ENCODE measurements around the gene NAB1. TPM values are rescaled to one million over a fixed set of nuclear protein-coding genes. Genes with fewer than 3 reads are reported as not detected.
A peak's percentile ranks its signal among the peaks of the same experiment; 100 is the strongest.
"Not testable (repeated sequence)": the region's sequence is repeated elsewhere in the genome, so short reads cannot be mapped to it uniquely, and the experiment has no call there.

The NAB1 gene
- total RNA-seq, 1 donor from 2014 or later = 37.4 TPM

DNA sequence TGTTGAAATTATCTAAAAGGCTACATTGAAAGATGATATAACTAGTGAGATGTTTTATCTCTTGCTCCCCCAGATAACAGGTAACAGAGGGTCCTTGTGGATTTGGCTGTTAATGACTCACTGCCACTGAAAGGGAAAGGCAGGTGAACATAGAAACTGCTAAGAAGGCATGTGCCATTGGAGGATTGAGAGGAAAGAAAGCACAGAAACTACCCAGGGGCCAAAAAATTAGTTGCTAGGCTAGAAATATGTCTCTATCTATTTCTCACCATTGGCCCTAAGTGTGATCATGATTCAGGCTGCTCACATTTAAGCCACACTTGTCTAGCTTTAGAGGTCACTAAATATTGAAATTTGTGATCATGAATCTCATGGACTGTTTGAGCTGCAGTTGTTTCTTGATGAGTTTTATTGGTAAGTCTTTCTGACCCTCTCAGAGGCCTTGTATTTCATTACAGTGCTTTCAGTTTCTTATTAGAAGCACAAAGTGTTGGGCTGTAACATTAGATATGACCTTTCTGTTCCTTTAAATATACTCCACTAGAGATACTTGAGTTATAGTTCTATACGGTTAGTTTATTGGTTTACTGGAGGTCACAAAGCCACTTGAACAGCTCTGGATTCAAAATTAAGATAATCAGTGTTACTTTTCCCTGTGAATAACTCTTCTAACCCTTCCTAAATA lies 26.2 kb downstream of the NAB1 start:
- no peak for DNase-seq (ENCODE audit: low read depth)

DNA sequence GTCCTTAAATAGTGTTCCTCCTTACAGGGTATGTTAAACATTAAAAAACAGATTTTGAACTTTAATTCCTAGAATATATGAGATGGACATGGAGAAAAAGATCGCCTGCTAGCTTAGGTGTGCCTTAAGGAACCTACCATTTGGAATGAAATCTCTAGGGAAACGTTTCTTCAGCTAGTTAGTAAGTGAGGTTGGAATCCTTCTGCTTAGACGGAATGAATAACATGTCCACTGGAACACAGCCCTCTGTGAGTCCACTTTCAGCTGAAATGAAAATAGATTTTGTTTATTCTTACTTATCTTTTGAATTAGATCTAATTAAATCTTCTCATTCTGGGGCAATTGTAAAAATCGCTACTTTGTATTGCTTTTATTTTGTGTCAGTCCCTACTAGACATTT lies 28.4 kb downstream of the NAB1 start:
- DNase-seq (ENCODE audit: low read depth) = no peak

DNA sequence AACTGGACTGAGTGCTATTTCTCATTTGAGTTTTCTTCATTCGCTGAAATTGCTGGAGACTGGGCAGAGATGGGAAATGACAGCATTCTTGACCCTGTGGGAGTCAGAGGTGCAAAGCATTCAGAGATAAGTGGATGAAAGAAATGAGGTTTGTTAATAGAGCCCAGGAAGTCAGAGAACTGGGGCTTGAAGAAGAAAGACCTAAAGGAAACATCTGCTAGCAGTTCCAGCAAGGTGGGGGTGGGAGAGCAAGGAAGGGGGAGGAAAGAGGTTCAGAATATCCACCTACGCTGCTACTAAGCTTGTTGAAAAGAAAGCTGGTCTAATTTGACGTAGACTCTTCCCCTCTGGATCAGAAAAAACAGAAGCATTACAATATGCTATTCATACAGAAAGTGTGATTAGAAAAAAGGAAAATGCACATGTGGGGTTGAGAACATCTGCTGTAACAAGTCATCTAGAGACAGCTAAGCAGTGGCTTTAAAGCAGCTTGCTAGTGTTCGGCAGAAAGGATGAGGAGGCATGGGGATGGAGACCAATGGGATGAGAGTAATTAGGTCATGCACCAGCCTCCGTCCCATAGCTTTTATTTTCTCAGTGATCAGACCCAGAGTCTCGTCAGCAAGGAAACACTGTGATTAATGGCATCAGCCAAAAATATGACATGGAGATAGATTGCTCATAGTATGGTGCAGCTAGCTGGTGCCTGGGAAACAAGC lies 29.7 kb downstream of the NAB1 start:
- no peak for DNase-seq (ENCODE audit: low read depth)

DNA sequence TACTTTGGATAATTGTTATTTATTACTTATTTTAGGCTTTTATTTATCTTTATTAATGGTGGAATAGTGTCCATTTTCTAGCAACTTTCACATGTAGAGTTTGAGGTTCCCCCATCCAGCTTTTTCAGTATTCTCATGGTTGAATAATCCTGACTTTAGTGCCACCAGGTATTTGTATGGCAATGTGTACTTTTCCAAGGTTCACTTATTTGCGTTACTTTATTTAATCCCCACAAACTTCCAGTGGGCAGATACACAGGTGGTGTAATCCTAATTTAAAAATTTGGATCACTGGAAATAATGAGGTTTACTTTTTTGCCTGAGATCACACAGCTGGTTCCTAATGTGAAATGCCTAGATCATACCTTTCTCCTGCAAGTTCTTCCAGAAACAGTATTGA lies 30.5 kb downstream of the NAB1 start:
- DNase-seq (ENCODE audit: low read depth) = no peak

DNA sequence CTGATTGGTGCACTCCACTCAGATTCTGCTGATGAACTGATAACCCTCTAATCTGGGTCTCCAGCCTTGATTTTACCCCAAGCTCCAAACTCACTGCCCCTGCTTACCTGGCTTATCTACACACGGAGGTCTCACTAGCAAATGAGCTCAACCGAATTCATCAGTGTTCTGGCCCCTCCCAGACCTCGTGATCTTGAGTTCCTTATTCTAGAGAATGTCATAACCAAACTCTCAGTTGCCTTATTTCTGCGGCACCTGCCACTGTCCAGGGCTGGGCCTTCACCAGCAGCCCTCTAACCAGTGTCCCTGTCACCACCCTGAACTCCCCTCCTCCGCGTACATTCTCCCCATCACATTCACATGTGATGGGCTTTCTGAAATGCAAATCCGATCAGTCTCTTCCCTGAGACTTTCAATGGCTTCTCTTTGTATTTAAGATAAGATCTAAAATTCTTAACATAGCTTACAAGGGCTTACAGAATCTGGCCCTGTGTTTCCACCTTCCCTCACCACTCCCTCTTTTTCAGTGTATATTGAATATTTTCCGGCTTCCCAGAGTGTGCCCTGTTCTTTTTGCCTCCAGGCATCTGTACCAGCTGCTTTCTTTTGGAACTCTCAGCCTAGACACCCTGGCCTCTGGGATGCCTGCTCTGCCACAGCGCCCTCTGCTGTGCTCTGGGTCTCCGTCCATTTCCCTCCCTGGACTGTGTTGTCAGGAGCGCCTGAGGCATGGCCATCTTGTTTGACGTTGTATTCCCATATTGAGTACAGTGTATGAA lies 31.1 kb downstream of the NAB1 start:
- DNase-seq (ENCODE audit: low read depth) = no peak

DNA sequence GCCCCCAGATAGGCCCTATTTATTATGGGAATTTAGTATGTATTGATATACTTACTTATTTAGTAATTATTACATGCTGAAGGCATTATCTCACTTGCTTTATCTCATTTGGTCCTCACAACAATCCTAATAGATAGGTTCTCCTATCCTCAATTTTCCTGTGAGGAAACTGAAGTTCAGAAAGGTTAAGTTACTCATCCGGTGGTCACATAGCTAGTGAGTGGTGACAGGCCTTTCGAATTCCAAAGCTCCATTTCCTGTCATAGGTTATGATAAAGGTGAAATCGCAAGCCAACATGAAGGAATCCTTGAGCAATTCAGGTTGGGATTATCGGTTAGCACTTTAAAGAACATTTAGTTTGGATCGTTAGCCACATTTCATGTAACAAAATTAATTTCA lies 33.3 kb downstream of the NAB1 start:
- DNase-seq (ENCODE audit: low read depth) = peak; percentile 61

DNA sequence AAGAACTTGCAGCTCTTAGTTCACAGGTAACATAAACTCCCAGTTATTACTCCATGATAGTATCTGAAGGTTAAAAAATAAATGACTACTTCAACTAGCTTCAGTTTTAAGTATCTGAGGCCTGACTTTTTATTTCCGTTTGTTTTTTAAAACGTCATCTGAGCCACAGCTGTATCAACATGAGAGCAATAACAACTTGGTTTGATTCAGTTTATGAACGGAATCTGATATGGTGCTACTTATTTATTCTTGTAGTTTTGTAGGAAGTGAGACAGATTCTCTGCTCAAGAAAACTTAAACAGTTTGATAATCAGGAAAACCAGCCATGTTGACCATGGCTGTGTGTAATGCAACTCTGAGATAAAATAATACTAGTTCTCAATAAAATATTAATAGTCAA lies 34.9 kb downstream of the NAB1 start:
- DNase-seq (ENCODE audit: low read depth) = no peak

DNA sequence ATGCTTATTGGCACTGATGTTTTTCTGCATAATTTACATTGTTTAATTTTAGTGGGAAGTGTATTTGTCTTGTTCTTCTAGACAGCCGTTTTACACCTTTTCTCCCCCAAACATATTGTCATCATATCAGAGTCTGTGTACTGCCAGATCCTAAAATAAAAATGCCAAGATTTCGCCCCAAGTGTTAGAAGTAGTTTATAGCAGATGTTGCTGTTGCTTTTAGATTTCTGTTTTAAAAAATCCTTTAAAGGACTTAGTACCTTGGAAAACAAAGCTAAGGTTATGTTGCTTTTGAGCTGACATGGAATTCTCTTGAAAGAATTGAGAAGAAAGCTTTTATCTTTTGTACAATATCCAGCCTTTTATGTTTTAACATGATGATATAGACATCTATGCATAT lies 36.0 kb downstream of the NAB1 start:
- no peak for DNase-seq (ENCODE audit: low read depth)

DNA sequence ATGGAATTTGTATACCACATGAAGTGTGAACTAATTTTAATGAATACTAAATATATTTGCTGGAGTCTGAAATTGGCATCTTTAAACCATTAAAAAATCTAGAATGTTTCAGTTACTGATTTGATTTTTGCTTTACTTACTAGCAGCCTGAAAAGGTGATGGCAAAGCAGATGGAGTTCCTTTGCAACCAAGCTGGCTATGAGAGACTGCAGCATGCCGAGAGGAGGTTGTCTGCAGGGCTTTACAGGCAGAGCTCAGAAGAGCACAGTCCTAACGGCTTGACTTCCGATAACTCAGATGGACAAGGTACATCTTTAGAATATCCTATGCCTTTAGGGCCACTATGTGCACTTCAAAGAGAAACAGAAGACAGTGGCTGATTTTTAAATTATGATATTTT lies 36.5 kb downstream of the NAB1 start:
- DNase-seq (ENCODE audit: low read depth) = no peak

DNA sequence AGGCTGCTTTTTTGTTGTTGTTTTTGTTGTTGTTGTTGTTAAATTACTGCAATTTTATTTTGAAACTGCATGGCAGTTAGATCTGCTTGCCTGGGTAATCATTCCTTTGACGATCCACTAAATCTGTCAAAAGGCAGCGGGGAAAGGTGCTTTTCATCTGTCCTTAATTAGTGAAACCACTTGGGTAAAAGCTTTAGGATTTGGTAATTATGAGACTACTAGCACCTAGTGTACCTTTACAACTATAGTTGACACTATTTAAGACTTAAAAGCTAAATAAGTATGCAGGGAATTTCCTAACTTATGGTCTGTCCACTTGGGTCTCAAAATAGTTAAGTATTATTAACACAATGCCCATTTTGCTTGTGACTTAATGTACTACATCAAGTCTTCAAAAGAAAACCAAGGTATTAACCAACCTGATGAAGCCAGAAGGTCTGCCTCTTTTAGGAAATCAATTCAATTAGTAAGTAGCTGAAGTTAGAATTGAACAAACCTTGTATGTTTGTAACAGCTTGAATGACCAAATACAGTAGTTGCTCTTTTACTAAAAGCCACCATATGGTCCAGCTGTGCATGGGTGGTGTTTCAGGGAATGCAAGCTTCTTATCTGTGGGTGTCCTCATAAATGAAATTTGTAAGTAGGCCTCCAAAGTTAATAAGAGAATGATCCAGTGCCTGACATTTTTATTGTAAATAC lies 44.8 kb downstream of the NAB1 start:
- DNase-seq (ENCODE audit: low read depth) = no peak

DNA sequence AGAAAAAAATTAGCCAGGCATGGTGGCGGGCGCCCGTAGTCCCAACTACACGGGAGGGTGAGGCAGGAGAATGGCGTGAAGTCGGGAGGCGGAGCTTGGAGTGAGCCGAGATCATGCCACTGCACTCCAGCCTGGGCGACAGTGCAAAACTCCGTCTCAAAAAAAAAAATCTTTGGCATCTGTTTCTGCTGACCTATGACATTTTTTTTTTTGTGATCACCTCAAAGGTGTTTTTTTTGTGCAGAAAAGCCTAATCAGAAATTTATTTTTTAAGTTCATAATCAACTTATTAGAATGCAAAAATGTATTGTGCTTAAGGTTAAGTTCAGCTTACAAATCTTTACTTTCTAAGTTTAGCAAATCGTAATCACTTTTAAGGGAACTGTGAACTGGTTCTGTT lies 45.6 kb downstream of the NAB1 start:
- DNase-seq (ENCODE audit: low read depth) = no peak

DNA sequence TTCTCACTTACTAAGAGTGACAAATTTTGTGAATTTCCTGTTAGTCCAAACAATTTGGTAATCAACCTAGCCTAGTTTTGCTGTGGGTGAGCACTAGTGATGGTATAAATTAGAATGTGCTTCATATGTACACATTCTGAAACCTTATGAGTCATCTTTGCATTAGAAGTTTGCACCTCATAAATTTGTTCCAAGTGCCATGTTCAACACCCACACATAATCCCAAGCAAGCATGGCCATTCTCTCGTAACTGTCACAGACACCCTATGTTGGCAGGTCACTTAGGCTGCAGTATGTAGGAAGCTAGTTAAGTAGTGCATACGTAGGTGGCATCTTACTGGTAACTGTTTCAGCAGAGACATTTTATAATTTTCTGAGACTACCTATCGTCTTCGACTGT lies 46.9 kb downstream of the NAB1 start:
- peak; percentile 31 for DNase-seq (ENCODE audit: low read depth)

DNA sequence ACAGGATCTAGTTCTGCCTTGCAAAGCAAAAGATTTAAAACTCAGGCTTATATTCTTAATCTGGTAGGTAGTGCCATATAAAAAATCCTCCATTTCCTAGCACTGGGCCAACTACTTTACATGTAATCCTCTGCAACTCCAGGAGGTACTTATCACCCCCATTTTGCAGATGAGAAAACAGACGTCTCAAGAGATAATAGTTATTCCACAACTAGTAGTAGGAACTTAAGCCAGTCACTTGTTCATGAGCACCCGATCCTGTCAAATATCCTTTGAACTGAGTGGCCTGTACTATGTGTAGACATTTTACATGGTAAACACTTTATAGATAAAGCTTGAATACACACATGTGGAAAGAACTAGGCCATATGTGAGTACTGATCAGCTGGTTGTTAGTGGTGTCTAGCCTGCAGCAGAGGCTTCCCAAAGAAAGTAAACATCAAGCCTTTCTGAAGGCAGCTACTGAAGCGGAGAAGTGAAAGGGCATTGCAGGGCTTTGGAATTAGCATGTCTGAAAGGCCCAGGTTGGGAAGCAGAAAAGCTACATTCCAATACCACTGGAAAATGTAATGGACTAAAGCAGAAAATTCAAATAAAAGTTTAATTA lies 48.0 kb downstream of the NAB1 start:
- peak; percentile 87 for DNase-seq (ENCODE audit: low read depth)

DNA sequence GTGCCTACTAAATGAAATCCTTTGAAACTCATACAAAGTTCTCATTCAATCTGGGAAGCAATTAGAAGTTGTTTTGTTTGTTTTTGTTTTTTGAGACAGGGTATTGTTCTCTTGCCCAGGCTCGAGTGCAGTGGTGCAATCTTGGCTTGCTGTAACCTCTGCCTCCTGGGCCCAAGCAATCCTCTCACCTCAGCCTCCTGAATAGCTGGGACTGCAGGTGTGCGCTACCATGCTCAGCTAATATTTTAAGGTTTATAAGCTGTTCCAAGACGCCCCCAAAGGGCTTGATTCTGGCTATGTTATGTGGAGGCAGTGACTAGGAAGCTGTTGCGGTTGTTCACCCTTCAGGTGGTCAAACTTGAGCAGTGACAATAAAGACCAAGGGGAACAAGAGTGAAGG lies 48.5 kb downstream of the NAB1 start:
- no peak for DNase-seq (ENCODE audit: low read depth)

DNA sequence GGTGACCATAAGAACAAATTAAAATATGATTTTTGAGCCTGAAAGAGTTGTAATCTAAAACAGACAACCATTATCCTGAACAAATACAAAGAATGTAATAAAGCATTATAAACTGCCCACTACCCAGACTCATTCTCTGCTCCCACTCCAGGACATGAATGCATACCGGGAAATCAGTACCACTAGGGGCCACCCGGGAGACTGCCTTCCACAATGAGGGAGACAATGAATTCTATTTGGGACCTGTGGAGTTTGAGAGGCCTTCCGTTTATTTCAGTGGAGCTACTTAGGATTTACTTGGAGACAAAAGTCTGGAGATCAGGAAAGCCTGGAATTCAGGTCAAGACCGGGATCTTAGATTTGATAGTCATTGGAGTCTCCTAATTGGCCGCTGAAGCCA lies 50.0 kb downstream of the NAB1 start:
- DNase-seq (ENCODE audit: low read depth) = peak; percentile 12

DNA sequence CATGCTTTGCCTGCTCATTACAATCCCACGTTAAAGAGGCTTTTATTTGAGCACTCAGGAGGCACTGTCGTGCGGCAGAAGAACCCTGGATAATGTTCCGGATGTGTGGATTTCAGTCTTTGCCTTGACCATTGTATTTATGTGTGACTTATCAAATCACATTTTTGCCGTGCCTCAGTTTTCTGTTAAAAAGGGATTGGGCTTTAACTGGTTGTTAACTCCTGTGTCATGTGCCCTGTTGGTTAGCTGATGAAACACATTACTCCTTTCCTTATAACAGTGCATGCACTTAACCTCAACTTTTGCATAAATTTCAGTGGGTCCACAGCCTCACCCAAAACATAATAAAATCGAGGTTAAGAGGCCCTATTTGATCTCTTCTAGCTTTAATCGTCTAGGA lies 52.7 kb downstream of the NAB1 start:
- DNase-seq (ENCODE audit: low read depth) = peak; percentile 77

DNA sequence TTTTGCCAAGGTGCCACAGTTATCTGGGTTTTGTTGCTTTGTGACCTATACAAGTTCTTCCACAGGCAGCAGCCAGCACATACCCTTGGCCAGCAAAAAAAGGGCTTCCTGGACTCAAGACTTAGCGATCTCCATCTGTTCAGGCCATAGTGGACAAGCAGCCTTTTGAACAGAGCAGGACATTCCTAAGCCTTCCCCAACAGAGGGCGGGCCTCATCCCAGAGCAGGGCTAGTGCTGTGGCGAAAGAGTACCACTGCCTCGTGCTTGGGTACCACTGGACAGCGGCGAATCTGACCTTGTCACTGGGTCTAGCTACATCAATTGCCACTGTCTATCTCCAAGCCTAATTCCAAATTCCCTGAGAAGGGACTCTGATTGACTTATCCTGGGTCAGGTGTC lies 56.4 kb downstream of the NAB1 start:
- no peak for DNase-seq (ENCODE audit: low read depth)

DNA sequence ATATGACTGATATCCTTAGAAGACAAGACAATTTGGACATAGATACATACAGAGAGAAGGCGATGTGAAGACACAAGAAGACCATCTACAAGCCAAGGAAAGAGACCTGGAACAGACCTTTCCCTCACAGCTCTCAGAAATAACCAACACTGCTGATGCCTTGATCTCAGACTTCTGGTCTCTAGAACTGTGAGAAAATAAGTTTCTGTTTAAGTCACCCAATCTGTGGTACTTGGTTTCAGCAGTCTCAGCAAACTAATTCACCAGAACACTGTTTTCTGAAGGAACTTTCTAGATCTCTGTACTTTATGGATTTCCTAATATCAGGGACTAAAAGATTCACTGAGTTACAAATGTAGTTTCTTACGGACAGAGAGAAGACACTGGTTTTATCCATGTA lies 58.8 kb downstream of the NAB1 start:
- DNase-seq (ENCODE audit: low read depth) = no peak

DNA sequence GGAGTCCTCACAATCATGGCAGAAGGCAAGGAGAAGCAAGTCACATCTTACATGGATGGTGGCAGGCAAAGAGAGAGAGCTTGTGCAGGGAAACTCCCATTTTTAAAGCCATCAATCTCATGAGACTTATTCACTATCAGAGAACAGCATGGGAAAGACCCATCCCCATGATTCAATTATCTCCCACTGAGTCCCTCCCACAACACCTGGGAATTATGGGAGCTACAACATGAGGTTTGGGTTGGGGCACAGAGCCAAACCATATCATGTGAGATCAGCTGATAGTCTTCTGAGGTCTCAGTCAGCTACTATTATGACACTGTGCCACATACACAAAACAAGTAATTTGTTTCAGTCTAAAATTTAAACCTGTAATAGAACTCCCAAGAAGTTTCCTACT lies 59.8 kb downstream of the NAB1 start:
- DNase-seq (ENCODE audit: low read depth) = not testable (repeated sequence)

DNA sequence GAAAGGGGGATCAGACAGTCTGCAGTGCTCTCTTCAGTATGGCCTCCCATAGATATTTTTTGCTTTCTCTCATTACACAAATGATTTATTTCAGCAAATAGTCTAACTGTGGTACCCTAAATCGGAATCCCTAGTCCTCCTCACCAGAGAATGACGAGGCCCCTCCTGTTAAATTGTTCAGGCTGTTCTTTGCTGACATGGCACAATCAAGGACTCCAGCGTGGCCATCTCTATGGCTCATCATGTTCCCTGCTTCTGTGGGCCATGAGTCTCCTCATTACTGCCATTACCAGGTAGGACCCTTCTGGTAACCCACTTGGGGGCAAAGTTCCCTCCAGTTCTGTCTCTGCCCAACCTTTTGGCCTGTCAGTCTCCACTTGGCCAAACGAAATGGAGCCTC lies 62.2 kb downstream of the NAB1 start:
- no peak for DNase-seq (ENCODE audit: low read depth)

DNA sequence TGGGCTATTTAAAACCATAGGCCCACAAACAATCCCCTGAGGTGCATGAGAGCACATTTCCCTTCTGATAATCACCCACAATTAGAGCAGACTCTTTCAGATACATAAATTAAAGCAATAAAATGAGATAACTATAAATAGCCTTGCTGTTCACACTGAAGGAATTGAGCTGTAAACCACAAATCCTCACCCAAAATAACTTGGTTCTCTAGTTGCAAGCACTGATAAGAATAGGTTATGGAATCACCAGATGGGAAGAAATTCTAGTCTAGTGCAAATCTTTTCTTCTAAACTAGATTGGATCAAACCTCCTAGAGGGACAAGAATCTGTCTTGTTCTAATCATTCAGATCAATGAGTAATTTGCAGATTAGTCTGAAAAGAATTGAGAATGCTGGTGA lies 64.6 kb downstream of the NAB1 start:
- DNase-seq (ENCODE audit: low read depth) = no peak

DNA sequence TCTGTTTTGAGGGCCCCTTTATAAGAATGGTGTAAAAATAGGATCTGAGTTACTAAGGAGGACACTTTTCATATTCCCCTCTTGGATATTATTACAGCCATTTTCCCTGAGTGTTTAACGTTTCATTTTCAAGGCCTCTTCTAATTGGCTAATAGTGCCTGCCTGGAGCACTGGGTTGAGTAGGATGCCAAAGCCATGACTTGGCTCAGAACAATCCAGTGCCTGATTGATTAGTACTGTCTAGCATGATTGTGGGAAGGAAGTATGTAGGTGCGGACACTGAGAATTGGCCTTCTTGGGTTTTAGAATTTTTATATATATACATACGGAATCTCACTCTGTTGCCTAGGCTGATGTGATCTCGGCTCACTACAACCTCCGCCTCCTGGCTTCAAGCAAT lies 66.1 kb downstream of the NAB1 start:
- no peak for DNase-seq (ENCODE audit: low read depth)

All from renal cortical epithelial cell (primary cell).